Measurements from ENCODE around the gene ADORA1.

ADORA1 gene

GRCh38 chr1:203196371-203196770, 68.8 kb downstream of the ADORA1 start:
- DNase-seq: no peak

GRCh38 chr1:203197625-203198024, 70.1 kb downstream of the ADORA1 start:
- DNase-seq: no peak

DNA sequence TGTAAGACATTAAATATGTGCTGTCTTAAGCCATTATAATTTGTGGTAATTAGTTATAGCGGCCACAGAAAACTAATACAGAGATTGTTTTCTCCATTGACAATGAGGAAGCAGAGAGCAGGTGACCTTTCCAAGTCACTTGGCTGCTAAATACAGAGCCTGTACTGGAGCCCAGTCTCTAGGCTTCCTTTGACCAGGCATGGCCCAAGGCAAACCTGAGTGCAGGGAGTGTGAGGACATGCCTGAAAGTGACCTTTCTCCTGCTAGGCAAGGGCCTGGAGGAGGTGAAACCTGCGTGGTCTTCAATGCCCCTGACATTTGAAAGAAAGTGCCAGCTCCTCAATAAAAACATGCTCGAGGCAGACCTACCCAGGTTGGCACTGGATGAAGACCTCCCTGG, 71.5 kb downstream of the ADORA1 start:
- DNase-seq: no peak

DNA sequence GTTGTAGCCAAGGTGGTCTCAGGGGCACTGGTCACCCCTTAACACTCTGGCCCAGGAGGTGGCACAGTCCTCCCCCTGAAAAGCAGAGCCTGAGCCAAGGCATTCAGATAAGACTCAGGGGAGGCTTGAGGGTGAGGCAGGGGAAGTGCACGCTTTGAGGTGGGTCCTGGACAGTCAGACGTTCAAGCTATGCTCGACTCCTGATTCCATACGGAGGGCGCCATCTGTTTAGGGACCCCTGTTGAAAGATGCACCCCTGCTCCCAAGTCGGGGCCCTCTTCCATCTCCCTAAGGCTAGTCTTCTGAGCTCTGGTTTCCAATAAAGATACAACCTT, 71.9 kb downstream of the ADORA1 start:
- no peak for DNase-seq

DNA sequence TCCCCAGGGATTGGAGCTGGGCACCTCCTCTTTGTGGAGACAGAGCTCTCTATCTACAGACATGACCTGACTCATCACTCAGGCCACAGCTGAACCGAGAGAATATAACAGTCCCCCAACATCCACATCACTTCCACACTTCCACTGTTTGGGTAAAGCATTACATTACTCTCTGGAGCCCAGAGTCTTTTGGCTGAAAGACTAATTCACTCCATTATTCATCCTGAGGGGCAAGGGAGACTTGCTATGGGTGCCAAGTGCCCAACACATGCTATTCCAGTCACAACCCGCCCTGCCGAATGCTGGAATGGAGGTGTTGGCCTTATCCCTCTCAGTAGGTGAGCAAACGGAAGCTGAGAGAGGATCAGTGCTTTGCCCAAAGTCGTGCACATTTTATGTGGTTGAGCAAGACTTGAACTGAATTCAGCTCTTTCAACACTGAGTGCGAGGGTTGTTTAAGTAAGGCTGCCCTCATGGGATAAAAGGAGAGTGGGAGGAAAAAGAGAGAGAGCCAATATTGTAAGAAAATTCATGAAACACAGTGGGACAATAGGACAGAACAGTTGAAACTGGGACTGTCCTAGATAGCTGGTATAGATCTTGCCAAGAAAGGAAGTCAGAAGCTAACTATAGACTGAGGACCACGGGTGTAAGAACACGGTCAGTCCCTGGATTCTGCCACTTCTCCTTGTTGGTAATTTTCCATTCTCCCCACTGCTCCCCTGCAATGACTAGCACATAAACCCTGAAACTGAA, 72.5 kb downstream of the ADORA1 start:
- DNase-seq: no peak

DNA sequence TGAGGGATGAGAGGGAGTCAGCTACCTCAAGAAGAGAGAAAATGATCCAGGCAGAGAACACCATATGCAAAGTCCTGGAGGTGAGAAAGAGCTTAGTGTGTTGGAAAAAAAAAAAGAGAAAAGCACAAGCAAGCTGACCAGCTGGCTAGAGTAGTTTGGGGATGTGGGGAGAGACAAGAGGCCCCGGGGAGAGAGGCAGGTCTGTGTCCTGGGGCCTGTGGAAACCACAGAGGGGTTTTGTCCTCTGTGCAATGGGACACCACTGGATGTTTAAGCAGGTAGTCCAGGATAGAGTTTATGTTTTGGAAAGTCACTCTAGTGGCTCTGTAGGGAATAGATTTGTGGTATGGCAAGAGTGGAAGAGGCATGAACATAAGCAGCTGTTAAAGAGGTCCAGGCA, 73.4 kb downstream of the ADORA1 start:
- no peak for DNase-seq

DNA sequence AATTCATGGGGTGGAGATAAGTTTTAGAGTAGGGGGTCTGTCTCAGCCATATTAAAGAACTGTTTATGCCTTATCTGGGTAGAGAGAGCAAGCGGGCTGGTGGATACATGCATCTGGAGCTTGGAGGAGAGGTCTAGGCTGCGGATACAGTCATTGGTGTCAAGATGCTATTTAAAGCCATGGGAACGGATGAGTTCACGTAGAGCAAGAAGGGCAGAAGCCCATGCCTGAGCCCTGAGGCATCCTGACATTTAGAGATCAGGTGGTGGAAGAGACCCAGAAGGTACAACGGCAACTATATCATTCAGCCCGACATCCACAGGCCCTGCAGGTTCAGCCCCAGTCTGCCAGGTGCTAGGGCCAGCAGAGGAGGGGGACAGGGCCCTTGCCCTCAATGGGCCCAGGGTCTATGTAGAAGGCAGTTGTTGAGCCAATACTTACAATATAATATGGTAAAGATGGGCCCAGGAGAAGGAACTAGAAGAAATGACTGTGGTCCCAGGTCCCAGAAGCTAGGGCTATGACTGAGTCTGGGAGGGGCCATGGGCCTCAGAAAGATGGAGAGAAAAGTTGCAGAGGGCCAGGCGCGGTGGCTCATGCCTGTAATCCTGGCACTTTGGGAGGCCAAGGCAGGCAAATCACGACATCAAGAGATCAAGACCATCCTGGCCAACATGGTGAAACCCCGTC, 74.1 kb downstream of the ADORA1 start:
- DNase-seq: no peak

- no peak for DNase-seq
Measured at GRCh38 chr1:203202431-203203245, 75.1 kb downstream of the ADORA1 start.

DNA sequence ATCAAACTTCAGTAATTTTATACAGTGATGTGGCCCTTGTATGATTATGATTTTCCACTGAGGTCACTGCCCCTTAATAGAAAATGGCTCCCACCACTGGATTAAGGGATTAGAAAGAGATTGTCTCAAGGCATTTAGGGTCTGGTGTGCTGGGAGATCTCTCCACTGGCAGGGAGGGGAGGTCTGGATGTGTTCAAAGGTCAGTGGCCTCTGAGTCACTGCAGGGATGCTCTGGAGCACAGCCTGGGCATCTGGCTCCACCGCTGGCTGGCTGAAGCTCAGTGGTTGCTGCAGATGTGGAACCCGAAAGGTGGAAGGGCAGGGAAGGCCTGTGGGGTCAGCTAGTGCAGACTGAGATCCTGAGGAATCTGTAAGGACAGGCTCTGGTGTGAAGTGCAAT, 77.2 kb downstream of the ADORA1 start:
- no peak for DNase-seq

GRCh38 chr1:203206129-203206687, 78.7 kb downstream of the ADORA1 start:
- DNase-seq: no peak

DNA sequence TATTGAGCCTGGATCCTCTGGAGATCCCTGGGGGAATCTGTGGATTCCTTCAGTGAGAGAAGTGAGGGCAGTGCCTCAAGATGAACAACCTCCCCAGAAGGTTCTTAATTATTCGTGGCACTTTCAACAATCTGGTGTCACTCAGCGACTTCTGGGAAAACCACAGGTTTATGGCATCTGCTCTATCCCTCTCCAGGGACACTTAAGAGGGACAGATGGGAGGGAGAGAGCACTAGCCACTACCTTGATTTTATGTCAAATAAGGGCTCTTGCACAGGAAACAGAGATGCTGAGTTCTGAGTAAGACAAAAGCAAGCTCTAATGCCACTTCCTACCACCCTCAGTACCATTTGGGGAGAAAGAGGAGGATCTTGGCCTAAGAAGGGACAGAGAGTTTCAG, 80.2 kb downstream of the ADORA1 start:
- no peak for DNase-seq

- DNase-seq: no peak
Measured at GRCh38 chr1:203208181-203208580, 80.7 kb downstream of the ADORA1 start.

DNA sequence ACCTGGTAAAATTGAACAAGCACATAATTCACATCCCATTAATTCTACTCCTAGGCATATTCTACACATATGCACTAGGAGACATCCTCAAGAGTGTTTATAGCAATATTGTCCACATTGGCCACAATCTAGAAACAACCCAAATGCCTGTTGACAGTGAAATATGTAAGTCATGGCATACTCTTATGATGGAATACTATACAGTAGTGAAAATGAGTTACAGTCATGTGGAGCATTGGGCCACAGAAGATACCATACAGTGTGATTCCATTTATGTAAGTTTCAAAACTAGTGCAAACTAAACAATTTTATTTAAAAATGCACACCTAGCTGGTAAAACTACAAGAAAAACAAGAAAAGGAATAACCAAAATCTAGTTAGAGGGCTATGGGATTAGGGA, 82.8 kb downstream of the ADORA1 start:
- DNase-seq: no peak

GRCh38 chr1:203210988-203211387, 83.5 kb downstream of the ADORA1 start:
- DNase-seq: no peak

- DNase-seq: no peak
Measured at GRCh38 chr1:203211812-203212211, 84.3 kb downstream of the ADORA1 start.

DNA sequence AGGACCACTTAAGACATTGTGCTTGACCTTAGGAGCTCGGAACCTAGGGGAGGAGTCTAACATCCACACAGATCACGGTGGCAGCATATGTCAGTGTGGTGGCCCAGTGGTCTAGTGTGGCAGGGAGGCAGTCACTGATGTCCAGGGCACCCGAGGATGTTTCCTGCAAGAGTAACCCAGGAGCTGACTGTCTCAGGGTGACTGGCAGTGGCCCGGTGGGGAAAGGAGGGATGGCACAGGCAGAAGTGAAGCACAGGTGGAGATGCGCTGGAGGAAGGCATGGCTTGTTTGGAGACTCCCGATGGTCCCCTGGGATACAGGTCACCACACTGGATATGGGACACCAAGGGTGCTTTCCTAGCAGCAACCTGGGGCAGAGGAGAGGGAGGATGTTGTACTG, 85.6 kb downstream of the ADORA1 start:
- DNase-seq: no peak

GRCh38 chr1:203214871-203215270, 87.3 kb downstream of the ADORA1 start:
- DNase-seq: no peak

DNA sequence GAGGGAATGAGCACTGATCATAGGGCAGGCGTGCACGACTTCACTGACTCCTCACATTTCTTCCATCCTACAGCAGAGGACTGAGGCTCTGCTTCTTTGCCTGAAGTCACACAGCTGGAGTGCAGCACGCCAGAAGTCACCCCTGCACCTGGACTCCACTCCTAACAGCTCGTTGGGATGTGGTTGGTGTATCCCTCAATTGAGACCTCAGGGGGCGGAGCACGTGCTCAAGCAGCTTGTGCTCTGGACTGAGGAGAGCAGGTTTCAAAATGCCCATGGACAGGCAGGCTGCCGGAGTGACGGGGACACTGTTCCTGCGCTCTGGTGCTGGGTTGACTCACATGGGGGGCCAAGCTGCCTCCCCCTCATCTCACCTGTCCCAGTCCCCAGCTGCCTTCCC, 88.0 kb downstream of the ADORA1 start:
- DNase-seq: no peak

DNA sequence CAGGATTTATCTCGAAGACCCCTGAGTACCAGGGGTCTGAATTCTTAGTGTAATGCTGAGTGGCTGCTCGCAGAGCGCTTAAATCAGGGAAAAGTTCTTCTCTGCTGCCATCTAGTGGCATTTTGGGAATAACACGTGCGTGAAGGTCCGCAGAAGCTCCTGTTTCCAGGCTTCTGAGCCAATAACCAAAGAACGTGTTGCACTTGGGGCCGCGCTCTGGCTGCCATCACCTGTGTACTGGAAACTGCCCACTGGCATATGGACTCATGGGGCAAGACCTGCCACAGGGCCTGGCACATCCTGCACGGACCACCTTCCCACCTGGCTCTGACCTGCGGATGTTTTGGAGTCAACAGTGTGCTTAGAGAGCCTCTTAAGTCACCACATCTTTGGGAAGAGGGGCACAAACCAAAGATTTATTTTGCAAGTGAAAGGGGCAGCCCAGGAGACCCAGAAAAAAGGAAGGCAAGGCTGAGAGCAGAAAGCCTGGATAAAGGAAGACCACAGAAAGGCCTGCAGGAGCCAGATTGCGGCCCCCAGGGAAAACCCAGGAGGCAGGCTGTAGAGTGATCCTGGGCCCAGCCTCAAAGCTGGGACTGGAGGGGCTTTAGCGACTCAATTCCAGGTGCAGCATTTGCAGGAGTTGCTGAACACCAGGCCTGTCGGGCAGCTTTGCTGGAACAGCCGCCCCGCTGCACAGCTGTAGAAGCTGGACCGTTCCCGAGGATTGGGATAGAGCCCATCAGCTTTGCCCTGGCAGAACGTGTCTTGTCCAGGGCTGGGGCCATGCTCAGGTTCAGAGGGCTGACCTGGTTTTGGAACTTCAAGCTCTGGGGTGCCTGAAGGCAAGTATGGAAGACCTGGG, 89.0 kb downstream of the ADORA1 start:
- peak; percentile 85 for DNase-seq

Measured in NCI-H1694 (cell line).